Natural killer cell treated with Interleukin-12 subunit alpha and Interleukin-12 subunit beta and Interleukin-15 and Interleukin-18, amount 100 ng/mL, for 72 hours (primary cell): ENCODE data around the gene DKKL1. TPM values are rescaled to one million over a fixed set of nuclear protein-coding genes. Genes with fewer than 3 reads are reported as not detected.
A peak's percentile ranks its signal among the peaks of the same experiment; 100 is the strongest.

ENCODE experiments used
- ATAC-seq, 2 donors: fragments of 150-1000 bp; cut with Tn5 transposase in 1 of 2; sonication (Bioruptor Pico), chemical (Tn5 transposase) in 1 of 2; 2 replicates each; pipeline ENCODE4 v1.10.0; 2021
- DNase-seq: peaks from one replicate; pipeline ENCODE4 v3.0.0; 2022; ENCODE audit warnings: low spot score
- H3K27ac Mint-ChIP-seq, 2 donors: 1 replicate in 1 of 2; 2 replicates in 1 of 2; pipeline ENCODE4 v1.8.0; 2022; ENCODE audit warnings: mixed read lengths in 2 of 2, mild to moderate bottlenecking in 1 of 2, moderate library complexity in 1 of 2
- H3K27me3 Mint-ChIP-seq, 2 donors: 1 replicate in 1 of 2; 2 replicates in 1 of 2; pipeline ENCODE4 v1.8.0; 2022; ENCODE audit warnings: mixed read lengths in 2 of 2
- H3K36me3 Mint-ChIP-seq: one replicate; pipeline ENCODE4 v1.8.0; 2022; ENCODE audit warnings: mixed read lengths
- H3K4me1 Mint-ChIP-seq, 2 donors: 1 replicate in 1 of 2; 2 replicates in 1 of 2; pipeline ENCODE4 v1.8.0; 2022; ENCODE audit warnings: low read depth in 2 of 2, mixed read lengths in 2 of 2, mild to moderate bottlenecking in 1 of 2
- H3K4me3 Mint-ChIP-seq: one replicate; pipeline ENCODE4 v1.8.0; 2022; ENCODE audit warnings: mixed read lengths
- H3K9me3 Mint-ChIP-seq: 2 replicates; pipeline ENCODE4 v1.8.0; 2022; ENCODE audit warnings: mixed read lengths
- total RNA-seq, 2 donors: library from RNA; stranded (reverse); gene quantifications; one replicate each; pipeline ENCODE4 v1.2.3, GENCODE V29; 2022

Gene DKKL1
- total RNA-seq, 2 donors from 2014 or later, result not detected

GRCh38 chr19:49333811-49334288, 29.8 kb upstream of the DKKL1 start:
- no peaks in the 10 kb centered on the region for H3K9me3 Mint-ChIP-seq
- H3K4me1 Mint-ChIP-seq, result peaks cover 63 to 64% of the 10 kb centered on the region in 2 donors
- DNase-seq, result peak; percentile 82
- H3K36me3 Mint-ChIP-seq, result peaks cover 14% of the 10 kb centered on the region
- ATAC-seq, result peak; percentile 74 to 78
- no peaks in the 10 kb centered on the region for H3K27me3 Mint-ChIP-seq
- peak overlapping the region; percentile 100 for H3K27ac Mint-ChIP-seq
- peak overlapping the region; percentile 100 for H3K4me3 Mint-ChIP-seq

GRCh38 chr19:49335071-49335783, 28.4 kb upstream of the DKKL1 start, which contains the start of gene CD37:
TSS of gene CD37 (plus strand) at chr19:49335406. CDS start at chr19:49335541, 135 bp downstream.
- Mint-ChIP-seq H3K4me3 (peak within 1 kb of the TSS; percentile 100), H3K4me1 (peaks cover 62 to 66% of the 10 kb centered on the region in 2 donors), H3K36me3 (peaks cover 15% of the 10 kb centered on the region), H3K27me3 (no peaks in the 10 kb centered on the region), H3K27ac (peak within 1 kb of the TSS; percentile 100), H3K9me3 (no peaks in the 10 kb centered on the region)
- DNase-seq (peak; percentile 65), ATAC-seq (peak; percentile 69 to 77)

GRCh38 chr19:49335784-49336481, 27.7 kb upstream of the DKKL1 start:
- H3K27me3 Mint-ChIP-seq, result no peaks in the 10 kb centered on the region
- H3K4me1 Mint-ChIP-seq, result peaks cover 65 to 71% of the 10 kb centered on the region in 2 donors

GRCh38 chr19:49336482-49337266, 27.0 kb upstream of the DKKL1 start:
- Mint-ChIP-seq H3K9me3 (no peaks in the 10 kb centered on the region), H3K4me3 (peak overlapping the region; percentile 100), H3K27me3 (no peaks in the 10 kb centered on the region), H3K36me3 (peaks cover 14% of the 10 kb centered on the region), H3K27ac (peak overlapping the region; percentile 100), H3K4me1 (peaks cover 65 to 68% of the 10 kb centered on the region in 2 donors)
- no peak for ATAC-seq
- DNase-seq, result no peak

More at GRCh38 chr19:49335784-49336481, 27.7 kb upstream of the DKKL1 start:
- ATAC-seq, result peak; percentile 77 to 78
- Mint-ChIP-seq H3K9me3 (no peaks in the 10 kb centered on the region), H3K27ac (peak overlapping the region; percentile 100), H3K36me3 (peaks cover 14% of the 10 kb centered on the region), H3K4me3 (peak overlapping the region; percentile 100)
- peak; percentile 65 for DNase-seq

GRCh38 chr19:49337267-49338022, 26.2 kb upstream of the DKKL1 start:
- Mint-ChIP-seq H3K9me3 (no peaks in the 10 kb centered on the region), H3K36me3 (peaks cover 14% of the 10 kb centered on the region), H3K4me1 (peaks cover 64 to 65% of the 10 kb centered on the region in 2 donors), H3K27me3 (no peaks in the 10 kb centered on the region), H3K27ac (peak overlapping the region; percentile 100), H3K4me3 (peak overlapping the region; percentile 18)
- DNase-seq, result no peak
- ATAC-seq, result no peak

GRCh38 chr19:49338023-49338677, 25.5 kb upstream of the DKKL1 start:
- no peaks in the 10 kb centered on the region for H3K9me3 Mint-ChIP-seq
- H3K27me3 Mint-ChIP-seq, result no peaks in the 10 kb centered on the region
- ATAC-seq (no peak), DNase-seq (no peak)
- H3K27ac Mint-ChIP-seq, result peak overlapping the region in 1 of 2 donors; percentile 100
- peaks cover 14% of the 10 kb centered on the region for H3K36me3 Mint-ChIP-seq
- H3K4me3 Mint-ChIP-seq, result peak overlapping the region; percentile 30
- H3K4me1 Mint-ChIP-seq, result peaks cover 63 to 68% of the 10 kb centered on the region in 2 donors

- no peak for DNase-seq
- H3K9me3 Mint-ChIP-seq, result no peaks in the 10 kb centered on the region
- no peaks in the 10 kb centered on the region for H3K27me3 Mint-ChIP-seq
- H3K4me1 Mint-ChIP-seq, result peaks cover 57 to 63% of the 10 kb centered on the region in 2 donors
- H3K27ac Mint-ChIP-seq, result peak overlapping the region in 1 of 2 donors; percentile 56
- peak overlapping the region; percentile 30 for H3K4me3 Mint-ChIP-seq
- no peak for ATAC-seq
- peaks cover 14% of the 10 kb centered on the region for H3K36me3 Mint-ChIP-seq
These were observed 24.9 kb upstream of the DKKL1 start for GRCh38 chr19:49338691-49339300.

- Mint-ChIP-seq H3K27me3 (no peaks in the 10 kb centered on the region), H3K9me3 (no peaks in the 10 kb centered on the region), H3K36me3 (peaks cover 14% of the 10 kb centered on the region), H3K4me1 (peaks cover 51 to 59% of the 10 kb centered on the region in 2 donors), H3K27ac (peak overlapping the region; percentile 48 to 90), H3K4me3 (peak overlapping the region; percentile 57)
- no peak for DNase-seq
- no peak for ATAC-seq
These were observed 24.2 kb upstream of the DKKL1 start for GRCh38 chr19:49339301-49340068.

GRCh38 chr19:49340069-49340864, 23.4 kb upstream of the DKKL1 start:
- H3K27ac Mint-ChIP-seq, result peak overlapping the region; percentile 48 to 90
- no peaks in the 10 kb centered on the region for H3K9me3 Mint-ChIP-seq
- H3K36me3 Mint-ChIP-seq, result peaks cover 14% of the 10 kb centered on the region
- ATAC-seq (peak in 1 of 2 donors; percentile 40), DNase-seq (peak; percentile 67)
- H3K27me3 Mint-ChIP-seq, result no peaks in the 10 kb centered on the region
- H3K4me1 Mint-ChIP-seq, result peaks cover 51 to 61% of the 10 kb centered on the region in 2 donors
- H3K4me3 Mint-ChIP-seq, result peak overlapping the region; percentile 57

GRCh38 chr19:49340865-49341718, 22.6 kb upstream of the DKKL1 start:
- H3K27ac Mint-ChIP-seq, result peak overlapping the region; percentile 48 to 90
- H3K4me3 Mint-ChIP-seq, result no peak overlapping the region
- H3K9me3 Mint-ChIP-seq, result no peaks in the 10 kb centered on the region
- H3K36me3 Mint-ChIP-seq, result peaks cover 14% of the 10 kb centered on the region
- ATAC-seq, result no peak
- no peaks in the 10 kb centered on the region for H3K27me3 Mint-ChIP-seq
- DNase-seq, result no peak
- H3K4me1 Mint-ChIP-seq, result peaks cover 45 to 58% of the 10 kb centered on the region in 2 donors
